AG04450 (cell line): ENCODE data around the gene PSMD4. TPM values are rescaled to one million over a fixed set of nuclear protein-coding genes. Genes with fewer than 3 reads are reported as not detected.

Experiments
- CTCF ChIA-PET: fragments of 300-600, 350-600 bp; formaldehyde crosslinking; extraction: SDS; loops from one replicate; lab custom pipeline; 2022; ENCODE audit warnings: antibody characterized with exemption, inconsistent platforms; lab: Charles Lee
- POLR2A ChIA-PET: fragments of 350-600 bp; formaldehyde crosslinking; extraction: SDS; loops from one replicate; lab custom pipeline; 2021; ENCODE audit warnings: antibody characterized with exemption, inconsistent platforms; lab: Yijun Ruan, JAX
- DNase-seq: peaks from one replicate; pipeline ENCODE4 v3.0.0-alpha.2; 2011; ENCODE audit warnings: low read depth, low spot score
- H3K27ac ChIP-seq: one replicate; pipeline ENCODE4 v1.5.1; 2012; ENCODE audit warnings: low read depth, low read length, control low read depth
- H3K27me3 ChIP-seq: one replicate; pipeline ENCODE4 v1.6.0; 2012; ENCODE audit warnings: low read length; ENCODE audit not compliant: control insufficient read depth, insufficient read depth
- H3K4me3 ChIP-seq: 2 replicates; pipeline ENCODE4 v1.5.1; 2011; ENCODE audit warnings: mild to moderate bottlenecking, low read depth, low read length, control low read depth
- H3K9me3 ChIP-seq: 2 replicates; pipeline ENCODE4 v1.5.1; 2012; ENCODE audit warnings: low read length; ENCODE audit not compliant: control insufficient read depth, insufficient read depth
- CTCF ChIP-seq: IDR thresholded peaks from 2 replicates; pipeline ENCODE4 v1.5.1; 2011; ENCODE audit warnings: low read depth, low read length, control low read depth, inconsistent platforms
- polyA plus RNA-seq: library from polyadenylated mRNA; depleted of rRNA; stranded (reverse); fragments of >200 nt; gene quantifications from 2 replicates; pipeline ENCODE4 v1.2.3, GENCODE V29; 2011

PSMD4 gene
- polyA plus RNA-seq, 1 experiment = 258 TPM

GRCh38 chr1:151287341-151287699 lies 32.8 kb downstream of the PSMD4 start:
- ChIA-PET CTCF (no interaction called here), POLR2A (no interaction called here)
- no peak for TF ChIP-seq CTCF

GRCh38 chr1:151287767-151288500 lies 33.4 kb downstream of the PSMD4 start:
- CTCF ChIA-PET = no interaction called here
- no peaks in the 10 kb centered on the region for H3K9me3 ChIP-seq
- POLR2A ChIA-PET = no interaction called here
- DNase-seq = no peak
- H3K27ac ChIP-seq = no peak overlapping the region
- no peak for TF ChIP-seq CTCF
- H3K27me3 ChIP-seq = no peaks in the 10 kb centered on the region
- H3K4me3 ChIP-seq = no peak overlapping the region

More at GRCh38 chr1:151287341-151287699, 32.8 kb downstream of the PSMD4 start:
- Histone ChIP-seq H3K4me3 (no peak overlapping the region), H3K9me3 (peaks cover 4% of the 10 kb centered on the region; the same call in 1 of the 2 replicates), H3K27ac (no peak overlapping the region), H3K27me3 (no peaks in the 10 kb centered on the region)
- DNase-seq = no peak

GRCh38 chr1:151288502-151288901 lies 34.0 kb downstream of the PSMD4 start:
- no peak for TF ChIP-seq CTCF
- Histone ChIP-seq H3K27ac (no peak overlapping the region), H3K4me3 (no peak overlapping the region), H3K9me3 (no peaks in the 10 kb centered on the region), H3K27me3 (no peaks in the 10 kb centered on the region)
- ChIA-PET CTCF (interaction anchor here (0.6 kb wide), 1 partner anchor 243 kb away, joined by 3 read pairs; no protein-coding TSS in a partner anchor), POLR2A (no interaction called here)
- DNase-seq = no peak

GRCh38 chr1:151289080-151289935 lies 34.8 kb downstream of the PSMD4 start:
- H3K4me3 ChIP-seq = no peak overlapping the region
- no peak overlapping the region for H3K27ac ChIP-seq
- ChIA-PET CTCF (interaction anchor here (0.6 kb wide), 1 partner anchor 244 kb away, joined by 3 read pairs; no protein-coding TSS in a partner anchor), POLR2A (no interaction called here)
- no peak for TF ChIP-seq CTCF
- no peaks in the 10 kb centered on the region for H3K9me3 ChIP-seq
- no peak for DNase-seq
- H3K27me3 ChIP-seq = no peaks in the 10 kb centered on the region
